Parathyroid adenoma (tissue), 2 donors: ENCODE results near the gene RNF150.

Source experiments
- H2AFZ ChIP-seq: fragments of 300-600 bp; sonication (generic); one replicate; pipeline ENCODE4 v1.7.0; 2017; ENCODE audit warnings: antibody characterized with exemption, mild to moderate bottlenecking
- H3K27ac ChIP-seq: fragments of 300-600 bp; sonication (generic); one replicate; pipeline ENCODE4 v1.7.0; 2017
- H3K27me3 ChIP-seq: fragments of 300-600 bp; sonication (generic); one replicate; pipeline ENCODE4 v1.7.0; 2017; ENCODE audit warnings: low read length; ENCODE audit not compliant: control insufficient read depth, insufficient read depth
- H3K36me3 ChIP-seq: fragments of 300-600 bp; sonication (generic); one replicate; pipeline ENCODE4 v1.7.0; 2017; ENCODE audit warnings: low read length; ENCODE audit not compliant: control insufficient read depth, insufficient read depth
- H3K4me1 ChIP-seq: fragments of 300-600 bp; sonication (generic); one replicate; pipeline ENCODE4 v1.7.0; 2017; ENCODE audit warnings: control low read depth
- H3K4me2 ChIP-seq: fragments of 300-600 bp; sonication (generic); one replicate; pipeline ENCODE4 v1.7.0; 2017; ENCODE audit warnings: low read length
- H3K4me3 ChIP-seq: fragments of 300-600 bp; sonication (generic); one replicate; pipeline ENCODE4 v1.7.0; 2017; ENCODE audit warnings: low read depth, low read length
- H3K79me2 ChIP-seq: fragments of 300-600 bp; sonication (generic); one replicate; pipeline ENCODE4 v1.7.0; 2017; ENCODE audit warnings: control low read depth
- H3K9ac ChIP-seq: fragments of 300-600 bp; sonication (generic); one replicate; pipeline ENCODE4 v1.7.0; 2017; ENCODE audit warnings: mild to moderate bottlenecking
- H3K9me3 ChIP-seq: fragments of 300-600 bp; sonication (generic); one replicate; pipeline ENCODE4 v1.7.0; 2017; ENCODE audit warnings: low read length; ENCODE audit not compliant: control insufficient read depth
- TF ChIP-seq, protein P1 (sequence below): fragments of 300-600 bp; sonication (generic); IDR thresholded peaks from one replicate; pipeline ENCODE4 v1.7.0; 2017; ENCODE audit warnings: antibody characterized with exemption, mild to moderate bottlenecking
- donor health status: primary hyperparathyroidism.

The RNF150 gene

DNA sequence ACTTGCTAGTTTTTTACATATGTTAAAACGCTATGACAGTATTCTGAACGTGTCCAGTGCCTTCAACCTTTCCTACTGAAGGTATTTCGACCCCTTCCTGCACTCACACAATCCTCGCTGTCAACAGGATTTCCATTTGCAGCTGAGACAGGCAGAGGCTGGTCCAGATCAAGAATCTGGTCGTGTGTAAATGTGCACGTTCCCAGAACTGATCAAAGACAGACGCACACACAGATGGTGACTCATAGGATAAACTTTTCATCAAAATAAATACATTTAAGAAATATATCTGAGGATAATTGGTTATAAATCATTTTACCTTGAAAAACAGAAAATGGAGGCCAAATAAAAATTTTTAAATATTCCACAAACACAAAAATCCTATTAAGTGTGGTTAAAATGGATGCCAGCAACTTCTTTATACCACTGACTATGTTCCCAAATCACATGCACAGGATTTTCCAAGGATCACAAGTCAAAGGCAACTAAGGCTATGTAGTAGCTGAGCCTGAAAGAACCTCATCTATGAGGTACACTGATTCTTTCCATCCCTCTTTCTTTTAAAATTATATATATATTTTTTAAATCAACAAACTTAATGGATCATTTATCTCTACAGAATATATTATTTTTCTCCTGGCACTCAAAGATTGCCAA, 85.9 kb downstream of the RNF150 start:
- H3K9me3 ChIP-seq, result no peaks in the 10 kb centered on the region
- H3K9ac ChIP-seq, result no peak overlapping the region
- TF ChIP-seq, protein P1, sequence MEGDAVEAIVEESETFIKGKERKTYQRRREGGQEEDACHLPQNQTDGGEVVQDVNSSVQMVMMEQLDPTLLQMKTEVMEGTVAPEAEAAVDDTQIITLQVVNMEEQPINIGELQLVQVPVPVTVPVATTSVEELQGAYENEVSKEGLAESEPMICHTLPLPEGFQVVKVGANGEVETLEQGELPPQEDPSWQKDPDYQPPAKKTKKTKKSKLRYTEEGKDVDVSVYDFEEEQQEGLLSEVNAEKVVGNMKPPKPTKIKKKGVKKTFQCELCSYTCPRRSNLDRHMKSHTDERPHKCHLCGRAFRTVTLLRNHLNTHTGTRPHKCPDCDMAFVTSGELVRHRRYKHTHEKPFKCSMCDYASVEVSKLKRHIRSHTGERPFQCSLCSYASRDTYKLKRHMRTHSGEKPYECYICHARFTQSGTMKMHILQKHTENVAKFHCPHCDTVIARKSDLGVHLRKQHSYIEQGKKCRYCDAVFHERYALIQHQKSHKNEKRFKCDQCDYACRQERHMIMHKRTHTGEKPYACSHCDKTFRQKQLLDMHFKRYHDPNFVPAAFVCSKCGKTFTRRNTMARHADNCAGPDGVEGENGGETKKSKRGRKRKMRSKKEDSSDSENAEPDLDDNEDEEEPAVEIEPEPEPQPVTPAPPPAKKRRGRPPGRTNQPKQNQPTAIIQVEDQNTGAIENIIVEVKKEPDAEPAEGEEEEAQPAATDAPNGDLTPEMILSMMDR, result no peak
- H3K79me2 ChIP-seq, result no peaks in the 10 kb centered on the region
- H3K36me3 ChIP-seq, result no peaks in the 10 kb centered on the region
- H3K27ac ChIP-seq, result no peak overlapping the region
- no peaks in the 10 kb centered on the region for H3K4me1 ChIP-seq
- no peak overlapping the region for H3K4me2 ChIP-seq
- no peak overlapping the region for H3K4me3 ChIP-seq
- H2AFZ ChIP-seq, result no peak overlapping the region
- no peaks in the 10 kb centered on the region for H3K27me3 ChIP-seq

DNA sequence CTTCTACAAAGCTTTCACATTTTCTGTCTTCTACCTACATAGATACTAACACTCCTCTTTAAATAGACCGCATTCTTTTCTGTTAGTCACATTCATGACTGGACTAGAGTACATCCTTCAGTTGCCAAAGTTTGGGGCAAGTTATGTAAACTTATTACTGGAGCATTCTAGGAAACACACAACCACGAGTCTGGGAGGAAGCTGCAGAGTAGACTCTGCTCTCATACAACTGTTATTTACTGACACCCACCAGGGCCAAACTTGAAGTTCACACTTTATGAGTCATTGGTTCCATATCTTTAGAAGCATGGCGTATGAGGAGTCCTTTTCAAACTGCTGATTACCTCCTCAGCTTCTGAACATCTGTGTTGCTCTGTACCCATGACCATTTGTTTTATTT, 87.0 kb downstream of the RNF150 start:
- Histone ChIP-seq H3K27ac (no peak overlapping the region), H3K79me2 (no peaks in the 10 kb centered on the region)

DNA sequence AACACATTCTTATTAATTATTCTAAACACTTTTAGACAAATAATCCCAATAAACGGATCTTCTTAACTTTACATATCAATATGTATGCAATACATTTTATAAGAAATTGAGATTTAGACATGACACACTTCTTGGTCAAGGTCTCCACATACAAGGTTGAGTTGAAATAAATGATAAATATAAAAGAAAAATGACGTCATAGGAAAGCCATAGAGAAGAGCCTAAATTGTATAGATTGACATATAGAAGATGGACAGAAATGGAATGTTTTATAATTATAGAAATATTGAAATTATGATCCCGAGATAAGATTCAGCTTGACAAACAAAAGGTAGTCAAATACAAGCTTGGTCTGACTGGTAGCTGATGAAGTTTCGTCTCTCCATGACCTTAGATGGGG, 87.4 kb downstream of the RNF150 start:
- H3K27ac ChIP-seq, result no peak overlapping the region

More for the DNA sequence above, 87.0 kb downstream of the RNF150 start:
- Histone ChIP-seq H3K36me3 (no peaks in the 10 kb centered on the region), H3K4me2 (no peak overlapping the region), H3K9me3 (no peaks in the 10 kb centered on the region), H3K9ac (no peak overlapping the region), H3K27me3 (no peaks in the 10 kb centered on the region), H3K4me1 (no peaks in the 10 kb centered on the region), H3K4me3 (no peak overlapping the region), H2AFZ (no peak overlapping the region)
- TF ChIP-seq, protein P1, result no peak

DNA sequence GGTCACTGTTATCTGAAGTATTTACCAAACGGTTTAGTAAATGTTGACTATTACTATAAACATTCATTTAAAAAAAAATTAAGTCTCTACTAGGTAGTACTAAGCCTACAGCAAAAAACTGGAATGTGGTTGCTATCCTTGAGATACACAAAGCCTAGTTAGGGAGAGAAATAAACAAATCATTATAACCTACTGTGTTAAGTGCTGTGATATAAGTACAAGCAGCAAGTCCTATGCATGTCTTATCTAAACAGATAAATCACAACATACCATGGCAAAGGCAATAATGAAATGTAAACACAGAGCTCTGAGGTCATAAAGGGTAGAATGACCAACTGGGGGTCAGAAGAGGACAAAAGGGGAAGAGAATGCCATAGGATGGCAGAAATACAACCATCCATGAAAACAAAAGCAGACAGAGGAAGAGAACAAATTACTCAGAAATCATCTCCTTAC, 92.2 kb downstream of the RNF150 start:
- H3K36me3 ChIP-seq, result no peaks in the 10 kb centered on the region
- TF ChIP-seq, protein P1, result no peak
- no peaks in the 10 kb centered on the region for H3K9me3 ChIP-seq
- no peaks in the 10 kb centered on the region for H3K4me1 ChIP-seq
- no peak overlapping the region for H2AFZ ChIP-seq
- no peaks in the 10 kb centered on the region for H3K79me2 ChIP-seq
- H3K4me3 ChIP-seq, result no peak overlapping the region
- no peak overlapping the region for H3K9ac ChIP-seq
- no peaks in the 10 kb centered on the region for H3K27me3 ChIP-seq
- H3K27ac ChIP-seq, result no peak overlapping the region
- H3K4me2 ChIP-seq, result no peak overlapping the region

More for the DNA sequence above, 87.4 kb downstream of the RNF150 start:
- Histone ChIP-seq H3K4me1 (no peaks in the 10 kb centered on the region), H3K27me3 (no peaks in the 10 kb centered on the region), H3K4me3 (no peak overlapping the region), H2AFZ (no peak overlapping the region), H3K9me3 (no peaks in the 10 kb centered on the region), H3K36me3 (no peaks in the 10 kb centered on the region), H3K79me2 (no peaks in the 10 kb centered on the region), H3K4me2 (no peak overlapping the region), H3K9ac (no peak overlapping the region)
- TF ChIP-seq, protein P1, result no peak

DNA sequence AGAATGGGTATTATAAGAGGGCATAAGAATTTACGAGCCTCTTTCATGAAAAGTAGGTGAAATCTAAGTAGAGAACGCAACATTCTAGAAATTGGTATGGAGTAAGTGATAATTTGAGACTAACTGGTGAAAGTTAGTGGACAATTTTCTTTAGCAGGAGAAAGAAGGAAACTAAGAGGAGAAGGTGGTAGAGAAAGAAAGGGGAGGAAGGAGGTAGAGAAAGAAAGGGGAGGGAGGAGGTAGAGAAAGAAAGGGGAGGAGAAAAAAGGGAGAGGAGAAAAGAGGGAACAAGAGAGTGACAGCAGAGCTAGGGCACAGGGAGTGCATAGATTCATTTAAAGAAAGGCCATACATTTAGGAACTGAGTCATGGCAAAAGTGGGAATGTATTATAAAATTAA, 94.1 kb downstream of the RNF150 start:
- Histone ChIP-seq H3K9me3 (no peaks in the 10 kb centered on the region), H3K36me3 (no peaks in the 10 kb centered on the region)
- TF ChIP-seq, protein P1, result no peak

More for the DNA sequence above, 94.1 kb downstream of the RNF150 start:
- no peak overlapping the region for H2AFZ ChIP-seq
- no peaks in the 10 kb centered on the region for H3K4me1 ChIP-seq
- H3K79me2 ChIP-seq, result no peaks in the 10 kb centered on the region
- no peak overlapping the region for H3K4me2 ChIP-seq
- no peaks in the 10 kb centered on the region for H3K27me3 ChIP-seq
- no peak overlapping the region for H3K9ac ChIP-seq
- H3K4me3 ChIP-seq, result no peak overlapping the region
- no peak overlapping the region for H3K27ac ChIP-seq
